Central memory CD8-positive, alpha-beta T cell (primary cell): ENCODE data around the gene RAB44.
"Not testable (repeated sequence)": the region's sequence is repeated elsewhere in the genome, so short reads cannot be mapped to it uniquely, and the experiment has no call there.

Experiments used
- ATAC-seq: fragments of 150-1000 bp; cut with Tn5 transposase; replicated peaks from 2 replicates; pipeline ENCODE4 v1.10.0; 2022; ENCODE audit warnings: mild to moderate bottlenecking, moderate FRiP score, moderate number of reproducible peaks; ENCODE audit not compliant: poor library complexity, severe bottlenecking; ENCODE audit errors: extremely low read depth
- DNase-seq, 2 donors: peaks; one replicate each; pipeline ENCODE4 v3.0.0; 2021; ENCODE audit warnings: low spot score in 2 of 2
- H3K27ac Mint-ChIP-seq: one replicate; pipeline ENCODE4 v1.8.0; 2022; ENCODE audit warnings: low read depth, mild to moderate bottlenecking, moderate library complexity, mixed read lengths
- H3K27me3 Mint-ChIP-seq: one replicate; pipeline ENCODE4 v1.8.0; 2022; ENCODE audit warnings: mixed read lengths
- H3K36me3 Mint-ChIP-seq: one replicate; pipeline ENCODE4 v1.8.0; 2022; ENCODE audit warnings: mild to moderate bottlenecking, moderate library complexity, mixed read lengths; ENCODE audit not compliant: insufficient read depth
- H3K4me1 Mint-ChIP-seq: one replicate; pipeline ENCODE4 v1.8.0; 2022; ENCODE audit warnings: mixed read lengths
- H3K4me3 Mint-ChIP-seq: one replicate; pipeline ENCODE4 v1.8.0; 2022; ENCODE audit warnings: mild to moderate bottlenecking, moderate library complexity, mixed read lengths
- H3K9me3 Mint-ChIP-seq: one replicate; pipeline ENCODE4 v1.8.0; 2022; ENCODE audit warnings: mixed read lengths

RAB44 gene

DNA sequence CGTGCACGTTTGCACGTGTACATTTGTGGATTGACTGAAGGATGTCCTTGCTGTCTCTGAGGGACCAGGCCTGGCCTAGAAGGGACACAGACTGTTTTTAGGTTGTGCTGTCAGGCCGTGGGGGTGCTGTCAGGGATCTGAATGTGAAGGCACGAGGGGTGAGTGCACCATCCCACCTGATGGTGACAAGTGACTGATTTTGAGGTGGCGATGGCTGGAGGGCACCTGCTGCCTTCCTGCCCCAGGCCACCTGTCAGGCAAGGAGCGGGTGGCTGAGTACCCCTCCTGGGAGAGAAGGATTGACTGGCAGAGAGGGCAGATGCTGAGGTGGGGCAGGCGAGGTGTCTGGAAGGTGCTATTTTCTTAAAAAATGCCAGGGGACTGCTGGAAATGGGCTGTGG, 1.2 kb downstream of the RAB44 start:
- no peak for ATAC-seq
- no peaks in the 10 kb centered on the region for H3K36me3 Mint-ChIP-seq
- no peak overlapping the region for H3K27ac Mint-ChIP-seq
- no peak overlapping the region for H3K4me3 Mint-ChIP-seq
- no peak for DNase-seq
- H3K4me1 Mint-ChIP-seq, result peaks cover 5% of the 10 kb centered on the region
- H3K27me3 Mint-ChIP-seq, result peaks cover 11% of the 10 kb centered on the region
- no peaks in the 10 kb centered on the region for H3K9me3 Mint-ChIP-seq

DNA sequence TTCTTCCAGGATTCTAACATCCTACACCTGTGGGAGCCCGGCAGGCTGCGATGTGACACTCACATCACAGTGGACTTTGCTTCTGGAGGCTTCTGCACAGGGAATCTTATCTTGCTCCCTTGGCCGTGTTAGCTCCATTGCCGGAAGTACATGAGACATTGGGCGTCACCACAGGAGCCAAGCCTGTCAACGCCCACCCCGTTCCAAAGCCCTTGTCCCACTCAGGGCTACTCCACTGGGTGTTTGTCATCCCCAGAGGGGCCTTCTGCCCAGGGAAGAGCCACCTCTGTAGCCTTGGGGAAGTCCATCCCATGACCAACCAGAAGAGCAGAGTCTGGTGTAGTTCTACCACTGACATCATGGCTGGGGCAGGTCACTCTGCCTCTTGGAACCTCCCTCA, 1.7 kb downstream of the RAB44 start:
- H3K9me3 Mint-ChIP-seq, result no peaks in the 10 kb centered on the region
- H3K4me1 Mint-ChIP-seq, result peaks cover 5% of the 10 kb centered on the region
- H3K27me3 Mint-ChIP-seq, result peaks cover 15% of the 10 kb centered on the region
- no peak overlapping the region for H3K4me3 Mint-ChIP-seq
- DNase-seq (no peak), ATAC-seq (no peak)
- no peaks in the 10 kb centered on the region for H3K36me3 Mint-ChIP-seq
- H3K27ac Mint-ChIP-seq, result no peak overlapping the region

DNA sequence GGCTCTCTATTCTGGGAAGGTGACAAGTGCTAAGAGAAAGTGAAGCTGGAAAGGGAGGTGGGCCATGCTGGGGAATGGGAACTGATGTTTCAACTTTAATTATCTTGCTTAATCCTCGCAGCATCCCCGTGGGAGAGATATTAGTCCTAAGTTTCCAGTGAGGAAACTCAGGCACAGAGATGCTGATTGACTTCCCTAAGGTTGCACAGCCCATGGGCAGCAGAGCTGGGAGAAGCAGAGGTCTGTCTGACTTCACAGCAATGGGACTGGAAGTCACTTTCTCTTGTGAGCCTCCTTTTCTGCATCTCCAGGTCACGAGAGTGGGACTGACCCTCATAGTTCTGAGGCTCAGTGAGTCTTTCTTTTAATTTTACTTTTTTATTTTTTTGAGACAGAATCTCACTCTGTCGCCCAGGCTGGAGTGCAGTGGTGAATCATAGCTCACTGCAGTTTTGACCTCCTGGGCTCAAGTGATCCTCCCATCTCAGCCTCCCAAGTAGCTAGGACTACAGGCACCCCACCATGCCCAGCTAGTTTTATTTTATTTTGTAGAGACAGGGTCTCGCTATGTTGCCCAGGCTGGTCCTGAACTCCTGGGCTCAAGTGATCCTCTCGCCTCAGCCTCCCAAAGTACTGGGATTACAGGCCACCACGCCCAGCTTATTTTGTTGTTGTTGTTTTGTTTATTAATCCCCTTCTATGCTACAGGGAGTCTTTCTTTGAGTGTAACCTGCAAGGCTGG, 2.6 kb downstream of the RAB44 start:
- no peak for DNase-seq
- Mint-ChIP-seq H3K36me3 (no peaks in the 10 kb centered on the region), H3K27me3 (peaks cover 15% of the 10 kb centered on the region), H3K9me3 (no peaks in the 10 kb centered on the region), H3K4me3 (no peak overlapping the region), H3K4me1 (peaks cover 5% of the 10 kb centered on the region), H3K27ac (no peak overlapping the region)
- ATAC-seq, result no peak

DNA sequence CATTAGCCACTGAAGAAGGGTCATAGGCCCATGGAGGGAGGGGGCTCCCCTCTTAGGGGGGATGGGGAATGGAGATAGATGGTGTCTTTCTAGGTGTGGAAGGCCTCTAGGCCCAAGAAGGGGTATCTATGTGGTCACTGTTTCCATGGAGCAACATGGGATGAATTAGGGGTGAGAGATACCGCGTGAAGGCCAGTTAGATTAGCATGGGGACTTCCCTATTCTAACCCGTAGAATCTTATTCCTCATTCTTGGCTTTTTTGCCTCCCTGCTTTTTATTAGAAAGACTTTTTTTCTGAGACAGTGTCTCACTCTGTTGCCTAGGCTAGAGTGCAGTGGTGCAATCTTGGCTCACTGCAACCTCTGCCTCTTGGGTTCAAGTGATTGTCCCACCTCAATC, 3.2 kb downstream of the RAB44 start:
- Mint-ChIP-seq H3K36me3 (peaks cover 2% of the 10 kb centered on the region), H3K4me1 (peaks cover 5% of the 10 kb centered on the region), H3K4me3 (no peak overlapping the region), H3K9me3 (no peaks in the 10 kb centered on the region), H3K27me3 (peaks cover 15% of the 10 kb centered on the region), H3K27ac (no peak overlapping the region)
- DNase-seq (no peak), ATAC-seq (no peak)

DNA sequence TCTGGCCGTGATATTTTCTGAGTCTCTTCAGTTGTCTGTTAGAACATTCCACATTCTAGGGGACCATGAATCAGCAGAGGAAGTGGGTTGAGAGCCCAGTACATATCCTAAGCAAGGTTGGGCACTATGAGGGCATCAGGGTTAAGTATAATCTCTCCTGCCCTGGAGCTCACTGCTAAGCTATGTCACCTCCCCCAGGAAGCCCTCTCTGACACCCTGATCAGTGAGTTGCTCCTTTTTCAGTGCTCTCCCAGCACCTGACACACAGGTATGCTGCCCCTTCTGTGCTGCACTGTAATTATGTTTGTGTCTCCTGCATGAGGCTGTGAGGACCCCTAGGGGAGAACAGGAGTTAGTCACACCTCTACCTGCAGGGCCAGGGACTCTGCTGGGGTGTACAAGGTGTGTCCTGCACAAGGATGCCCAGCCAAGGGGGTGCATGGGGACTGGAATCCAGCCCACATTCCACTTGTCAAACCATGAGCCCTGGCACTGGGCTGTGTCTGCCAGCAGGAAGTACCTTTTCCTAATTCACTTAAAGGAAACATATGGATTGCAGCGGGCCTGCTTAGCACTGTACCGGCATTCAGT, 3.9 kb downstream of the RAB44 start:
- H3K27me3 Mint-ChIP-seq, result peaks cover 15% of the 10 kb centered on the region
- peaks cover 2% of the 10 kb centered on the region for H3K36me3 Mint-ChIP-seq
- no peak overlapping the region for H3K4me3 Mint-ChIP-seq
- peaks cover 5% of the 10 kb centered on the region for H3K4me1 Mint-ChIP-seq
- no peak overlapping the region for H3K27ac Mint-ChIP-seq
- ATAC-seq (no peak), DNase-seq (no peak)
- H3K9me3 Mint-ChIP-seq, result no peaks in the 10 kb centered on the region

DNA sequence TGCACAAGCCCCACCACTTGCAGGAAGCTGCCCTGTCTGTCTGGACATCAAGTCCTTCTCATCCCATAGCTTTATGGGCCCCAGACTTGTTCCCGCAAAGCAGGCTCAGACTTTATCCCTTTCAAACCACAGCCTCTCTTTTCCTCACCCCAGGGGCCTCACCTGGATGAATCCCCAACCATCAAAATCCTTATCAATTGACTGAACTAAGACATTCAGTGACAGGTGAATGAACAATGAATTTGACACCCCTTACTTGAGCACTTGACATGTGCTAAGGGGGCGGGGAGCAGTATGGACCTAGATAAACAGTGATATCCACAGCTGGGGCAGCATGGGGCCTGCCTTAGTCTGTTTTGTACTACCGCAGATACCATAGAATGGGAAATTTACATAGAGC, 5.0 kb downstream of the RAB44 start:
- Mint-ChIP-seq H3K4me3 (no peak overlapping the region), H3K27me3 (peaks cover 15% of the 10 kb centered on the region), H3K36me3 (peaks cover 2% of the 10 kb centered on the region), H3K9me3 (no peaks in the 10 kb centered on the region), H3K27ac (peak overlapping the region; percentile 24), H3K4me1 (no peaks in the 10 kb centered on the region)
- no peak for ATAC-seq
- DNase-seq, result no peak

DNA sequence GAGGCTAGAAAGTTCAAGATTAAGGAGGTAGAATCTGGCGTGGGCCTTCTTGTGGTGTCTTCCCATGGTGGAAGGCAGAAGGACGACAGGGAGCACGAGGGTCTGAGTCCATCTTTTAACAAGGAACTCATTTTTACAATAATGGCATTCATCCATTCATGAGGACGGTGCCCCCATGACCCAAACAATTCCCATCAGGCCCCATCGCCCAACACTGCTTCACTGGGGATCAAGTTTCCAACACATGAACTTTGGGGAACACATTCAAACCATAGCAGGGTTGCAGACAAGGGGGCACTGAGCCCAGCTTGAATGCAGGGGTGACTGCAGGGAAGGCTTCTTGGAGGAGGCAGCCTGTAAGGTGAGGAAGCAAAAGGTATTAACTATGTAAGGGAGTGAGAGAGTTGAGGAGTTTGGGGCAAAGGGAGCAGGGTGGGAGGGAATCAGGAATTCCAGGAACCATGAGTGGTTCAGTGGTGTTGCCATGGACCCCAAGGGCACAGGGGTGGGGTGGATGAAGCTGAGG, 5.5 kb downstream of the RAB44 start:
- ATAC-seq (no peak), DNase-seq (no peak)
- no peak overlapping the region for H3K27ac Mint-ChIP-seq
- no peak overlapping the region for H3K4me3 Mint-ChIP-seq
- peaks cover 2% of the 10 kb centered on the region for H3K36me3 Mint-ChIP-seq
- H3K27me3 Mint-ChIP-seq, result peaks cover 15% of the 10 kb centered on the region
- no peaks in the 10 kb centered on the region for H3K9me3 Mint-ChIP-seq
- H3K4me1 Mint-ChIP-seq, result no peaks in the 10 kb centered on the region

DNA sequence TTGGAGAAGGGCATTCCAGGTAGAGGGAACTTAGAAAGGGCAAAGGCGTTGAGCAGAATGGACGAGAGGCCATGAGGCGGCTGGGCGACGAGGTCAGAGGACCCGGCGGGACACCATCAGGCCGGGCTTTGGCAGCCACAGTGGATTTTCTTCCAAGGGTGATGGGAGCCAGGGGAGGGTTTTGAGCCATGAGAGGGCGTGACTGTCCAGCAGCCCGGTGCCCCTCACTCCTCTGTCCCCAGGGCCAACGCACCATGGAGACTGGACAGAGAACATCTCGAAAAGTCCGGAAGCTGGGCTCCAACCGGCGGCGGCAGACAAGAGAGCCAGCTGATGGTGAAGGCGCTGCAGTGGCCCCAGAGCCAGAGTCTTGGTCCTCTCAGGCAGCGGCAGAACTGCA, 6.4 kb downstream of the RAB44 start:
- Mint-ChIP-seq H3K4me3 (no peak overlapping the region), H3K27me3 (peaks cover 15% of the 10 kb centered on the region), H3K27ac (no peak overlapping the region), H3K9me3 (no peaks in the 10 kb centered on the region), H3K4me1 (no peaks in the 10 kb centered on the region), H3K36me3 (peaks cover 2% of the 10 kb centered on the region)
- ATAC-seq, result no peak
- no peak for DNase-seq

DNA sequence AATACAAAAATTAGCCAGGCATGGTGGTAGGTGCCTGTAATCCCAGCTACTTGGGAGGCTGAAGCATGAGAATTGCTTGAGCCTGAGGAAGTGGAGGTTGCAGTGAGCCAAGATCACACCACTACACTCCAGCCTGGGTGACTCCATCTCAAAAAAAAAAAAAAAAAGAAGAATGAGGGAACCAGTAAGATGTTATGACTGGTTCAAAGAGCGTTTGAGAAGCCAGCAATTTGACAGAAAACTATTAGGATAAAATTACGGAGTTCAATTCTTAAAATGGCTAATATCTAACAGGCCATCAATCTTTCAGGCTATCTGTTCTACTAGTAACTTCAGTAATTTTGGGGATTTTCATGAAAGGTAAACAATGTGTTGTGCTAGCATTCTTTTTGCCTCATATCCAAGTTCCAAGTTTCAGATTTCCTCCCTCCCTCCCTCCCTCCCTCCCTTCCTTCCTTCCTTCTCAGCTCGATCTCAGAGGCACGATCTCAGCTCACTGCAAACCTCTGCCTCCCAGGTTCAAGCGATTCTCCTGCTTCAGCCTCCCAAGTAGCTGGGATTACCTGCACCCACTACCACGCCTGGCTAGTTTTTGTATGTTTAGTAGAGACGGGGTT, 7.4 kb downstream of the RAB44 start:
- not testable (repeated sequence) for H3K4me3 Mint-ChIP-seq, H3K9me3 Mint-ChIP-seq, H3K4me1 Mint-ChIP-seq, ATAC-seq, DNase-seq, H3K27ac Mint-ChIP-seq, H3K36me3 Mint-ChIP-seq
- peaks cover 15% of the 10 kb centered on the region for H3K27me3 Mint-ChIP-seq

DNA sequence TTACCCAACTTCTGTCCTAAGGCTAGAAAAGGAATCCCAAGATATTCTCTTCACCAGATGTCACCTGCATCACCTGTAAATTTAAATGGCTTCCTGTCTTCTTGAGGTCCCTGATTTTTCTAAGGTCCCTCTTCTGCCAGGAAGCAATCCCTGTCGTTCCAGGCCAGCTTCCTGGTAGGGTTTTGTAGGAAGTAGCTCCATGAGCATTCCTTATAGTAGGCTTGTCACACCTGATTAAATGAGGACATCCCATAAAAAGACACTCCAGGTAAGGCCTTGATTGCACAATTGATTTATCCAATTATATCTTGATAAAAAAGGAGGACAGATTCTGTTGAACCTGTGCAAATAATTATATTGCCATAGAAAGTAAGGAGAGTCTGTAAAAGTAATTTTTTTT, 8.7 kb downstream of the RAB44 start:
- DNase-seq (no peak), ATAC-seq (no peak)
- Mint-ChIP-seq H3K27ac (no peak overlapping the region), H3K36me3 (peaks cover 2% of the 10 kb centered on the region), H3K4me3 (no peak overlapping the region), H3K9me3 (no peaks in the 10 kb centered on the region), H3K27me3 (peaks cover 15% of the 10 kb centered on the region), H3K4me1 (no peaks in the 10 kb centered on the region)

DNA sequence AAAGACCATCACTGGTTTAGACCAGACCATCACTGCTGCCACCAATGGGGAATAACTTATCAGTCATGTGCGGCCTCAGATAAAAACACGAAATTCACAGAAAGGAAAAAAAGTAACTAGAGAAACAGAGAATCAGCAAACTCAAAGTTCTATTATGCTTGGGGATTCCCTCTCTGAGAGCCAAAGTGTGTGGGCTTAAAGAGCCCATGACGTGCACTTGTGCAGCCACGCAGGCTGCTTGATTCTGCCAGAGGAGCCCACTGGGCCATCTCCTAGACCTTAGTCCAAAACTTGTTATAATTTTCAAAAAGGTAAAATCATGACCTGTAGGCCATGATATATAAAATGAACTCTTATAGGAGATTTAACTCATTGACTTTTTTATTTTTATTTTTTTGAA, 15.2 kb downstream of the RAB44 start:
- ATAC-seq, result no peak
- Mint-ChIP-seq H3K36me3 (no peaks in the 10 kb centered on the region), H3K9me3 (no peaks in the 10 kb centered on the region), H3K27me3 (no peaks in the 10 kb centered on the region), H3K4me1 (no peaks in the 10 kb centered on the region), H3K27ac (no peak overlapping the region), H3K4me3 (no peak overlapping the region)
- DNase-seq, result no peak

DNA sequence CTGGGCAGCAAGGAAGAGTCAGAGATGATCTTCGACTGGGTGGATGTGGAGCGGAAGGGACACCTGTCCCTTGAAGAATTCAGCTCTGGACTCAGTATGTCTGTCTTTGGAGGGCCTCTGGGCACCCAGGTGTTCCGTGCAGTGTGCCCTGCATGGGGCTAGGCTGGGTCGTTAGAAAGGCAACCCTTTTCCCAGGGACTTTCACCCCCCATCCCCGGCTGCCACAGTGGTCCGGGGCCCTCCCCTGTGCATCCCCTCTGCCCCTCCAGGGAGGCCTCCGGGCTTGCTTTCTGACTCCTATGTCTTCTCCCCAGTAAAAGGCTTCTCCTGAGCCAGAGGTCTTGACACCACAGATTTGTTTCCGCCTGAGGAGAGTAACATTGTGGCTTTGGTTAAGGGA, 16.2 kb downstream of the RAB44 start:
- Mint-ChIP-seq H3K27ac (no peak overlapping the region), H3K4me1 (no peaks in the 10 kb centered on the region), H3K9me3 (no peaks in the 10 kb centered on the region), H3K36me3 (no peaks in the 10 kb centered on the region), H3K27me3 (no peaks in the 10 kb centered on the region), H3K4me3 (no peak overlapping the region)
- DNase-seq (no peak), ATAC-seq (no peak)

DNA sequence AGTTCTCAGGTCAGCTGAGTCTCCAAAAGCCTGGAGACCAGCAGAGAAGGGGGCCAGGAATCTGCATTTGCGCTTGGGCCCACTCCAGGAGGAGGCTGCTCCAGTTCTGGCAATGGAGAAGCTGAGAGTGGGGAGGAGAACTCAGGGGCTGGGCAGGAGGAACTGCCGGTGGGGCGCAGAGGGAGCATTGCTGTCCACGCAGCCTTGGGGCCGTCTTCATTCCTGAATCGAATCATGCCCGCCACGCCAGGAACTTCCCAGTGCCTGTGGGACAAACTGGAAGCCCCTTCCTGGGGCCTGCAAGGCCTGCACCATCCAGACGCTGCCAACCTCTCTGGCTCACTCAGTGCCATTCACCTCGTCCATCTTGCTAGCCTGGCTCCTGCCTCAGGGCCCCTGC, 16.9 kb downstream of the RAB44 start:
- Mint-ChIP-seq H3K4me3 (no peak overlapping the region), H3K27me3 (no peaks in the 10 kb centered on the region), H3K27ac (no peak overlapping the region), H3K4me1 (no peaks in the 10 kb centered on the region), H3K36me3 (no peaks in the 10 kb centered on the region), H3K9me3 (no peaks in the 10 kb centered on the region)
- DNase-seq, result no peak
- ATAC-seq, result no peak
